GM23338 (cell line): Measurements from ENCODE around the gene MOK. TPM values are rescaled to one million over a fixed set of nuclear protein-coding genes. Genes with fewer than 3 reads are reported as not detected.

Source experiments
- ATAC-seq: fragments of 200-7000 bp; cut with Tn5 transposase; 3 replicates; pipeline ENCODE4 v1.9.1; 2020
- DNase-seq: peaks from one replicate; pipeline ENCODE4 v3.0.0-alpha.2; 2015; ENCODE audit warnings: low spot score
- H2AFZ ChIP-seq: fragments of 200-600 bp; sonication (generic); 2 replicates; pipeline ENCODE4 v1.8.0; 2016; ENCODE audit warnings: antibody characterized with exemption, mild to moderate bottlenecking, moderate library complexity
- H3F3A ChIP-seq: fragments of 200-600 bp; sonication (generic); replicated peaks from 2 replicates; pipeline ENCODE4 v1.8.0; 2017; ENCODE audit warnings: antibody characterized with exemption, mixed run types, low read depth
- H3K27ac ChIP-seq: fragments of 200-600 bp; sonication (generic); 2 replicates; pipeline ENCODE4 v1.6.1; 2016; ENCODE audit warnings: low read depth
- H3K27me3 ChIP-seq: fragments of 200-600 bp; sonication (generic); 2 replicates; pipeline ENCODE4 v1.8.0; 2016; ENCODE audit warnings: mild to moderate bottlenecking, mixed run types, moderate library complexity; ENCODE audit not compliant: insufficient read depth
- H3K36me3 ChIP-seq: fragments of 200-600 bp; sonication (generic); 2 replicates; pipeline ENCODE4 v1.8.0; 2016; ENCODE audit warnings: mild to moderate bottlenecking; ENCODE audit not compliant: insufficient read depth
- H3K4me1 ChIP-seq: fragments of 200-600 bp; sonication (generic); 2 replicates; pipeline ENCODE4 v1.8.0; 2016; ENCODE audit warnings: mild to moderate bottlenecking, moderate library complexity; ENCODE audit not compliant: insufficient read depth
- H3K4me2 ChIP-seq: fragments of 200-600 bp; sonication (generic); 2 replicates; pipeline ENCODE4 v1.7.1; 2017; ENCODE audit warnings: mixed run types
- H3K4me3 ChIP-seq: fragments of 200-600 bp; sonication (generic); 2 replicates; pipeline ENCODE4 v1.6.1; 2016; ENCODE audit warnings: mixed run types
- H3K79me2 ChIP-seq: fragments of 200-600 bp; sonication (generic); replicated peaks from 2 replicates; pipeline ENCODE4 v1.8.0; 2017; ENCODE audit warnings: mild to moderate bottlenecking; ENCODE audit not compliant: insufficient read depth
- H3K9me2 ChIP-seq: fragments of 200-600 bp; sonication (generic); 2 replicates; pipeline ENCODE4 v1.8.0; 2017; ENCODE audit not compliant: insufficient read depth
- H4K20me1 ChIP-seq: fragments of 200-600 bp; sonication (generic); replicated peaks from 2 replicates; pipeline ENCODE4 v1.8.0; 2017; ENCODE audit warnings: mild to moderate bottlenecking; ENCODE audit not compliant: insufficient read depth
- H3K27ac Mint-ChIP-seq: 2 replicates; pipeline ENCODE4 v1.8.0; 2020; ENCODE audit warnings: inconsistent platforms, mild to moderate bottlenecking, moderate library complexity, mixed read lengths
- H3K27me3 Mint-ChIP-seq: 3 replicates; pipeline ENCODE4 v1.8.0; 2022; ENCODE audit warnings: low read depth, mild to moderate bottlenecking, moderate library complexity, mixed read lengths, inconsistent platforms; ENCODE audit not compliant: insufficient read depth, poor library complexity
- H3K36me3 Mint-ChIP-seq: 3 replicates; pipeline ENCODE4 v1.8.0; 2021; ENCODE audit warnings: low read depth, mild to moderate bottlenecking, inconsistent platforms, moderate library complexity, mixed read lengths
- H3K4me1 Mint-ChIP-seq: 3 replicates; pipeline ENCODE4 v1.8.0; 2020; ENCODE audit warnings: mild to moderate bottlenecking, inconsistent platforms, mixed read lengths
- H3K4me3 Mint-ChIP-seq: 3 replicates; pipeline ENCODE4 v1.8.0; 2021; ENCODE audit warnings: moderate library complexity, mild to moderate bottlenecking, inconsistent platforms, mixed read lengths
- H3K9me3 Mint-ChIP-seq: 3 replicates; pipeline ENCODE4 v1.8.0; 2020; ENCODE audit warnings: moderate library complexity, mild to moderate bottlenecking, inconsistent platforms, mixed read lengths
- CREB1 ChIP-seq: fragments of 250-450 bp; sonication (Bioruptor Pico); IDR thresholded peaks from 2 replicates; pipeline ENCODE4 v1.5.0; 2020; ENCODE audit warnings: low read depth, mild to moderate bottlenecking, moderate library complexity
- CTCF ChIP-seq, 2 experiments: fragments of 200-600 bp in 1 of 2; sonication (generic) in 1 of 2; conservative IDR thresholded peaks; 2 replicates each; pipeline versions ENCODE4 v1.5.1 to v1.6.1; 2016 to 2017; ENCODE audit warnings: antibody characterized with exemption in 2 of 2, low read depth in 2 of 2, mild to moderate bottlenecking in 2 of 2, moderate library complexity in 1 of 2
- ETS1 ChIP-seq: IDR thresholded peaks from 2 replicates; pipeline ENCODE4 v1.6.1; 2016; ENCODE audit warnings: antibody characterized with exemption
- EZH2 ChIP-seq: fragments of 200-600 bp; sonication (generic); IDR thresholded peaks from one replicate; pipeline ENCODE4 v1.8.0; 2017; ENCODE audit warnings: antibody characterized with exemption, mild to moderate bottlenecking, low read depth; ENCODE audit not compliant: unreplicated experiment
- EZH2phosphoT487 ChIP-seq: fragments of 200-600 bp; sonication (generic); IDR thresholded peaks from one replicate; pipeline ENCODE4 v1.8.1; 2018; ENCODE audit warnings: antibody characterized with exemption; ENCODE audit not compliant: unreplicated experiment
- JUNB ChIP-seq: IDR thresholded peaks from one replicate; pipeline ENCODE4 v1.6.1; 2016; ENCODE audit warnings: antibody characterized with exemption; ENCODE audit not compliant: unreplicated experiment
- NANOG ChIP-seq: IDR thresholded peaks from 2 replicates; pipeline ENCODE4 v1.6.1; 2016; ENCODE audit warnings: antibody characterized with exemption, borderline replicate concordance
- POLR2AphosphoS5 ChIP-seq: IDR thresholded peaks from 2 replicates; pipeline ENCODE4 v1.6.1; 2016; ENCODE audit warnings: antibody characterized with exemption, low read depth
- REST ChIP-seq: IDR thresholded peaks from one replicate; pipeline ENCODE4 v1.6.1; 2018; ENCODE audit warnings: antibody characterized with exemption; ENCODE audit not compliant: unreplicated experiment
- STAT1 ChIP-seq: IDR thresholded peaks from one replicate; pipeline ENCODE4 v1.6.1; 2016; ENCODE audit warnings: antibody characterized with exemption; ENCODE audit not compliant: unreplicated experiment
- ZNF114 ChIP-seq: fragments of 250-450 bp; sonication (Bioruptor Pico); IDR thresholded peaks from 2 replicates; pipeline ENCODE4 v1.5.0; 2020; ENCODE audit warnings: mild to moderate bottlenecking, moderate library complexity
- ZNF331 ChIP-seq: fragments of 250-450 bp; sonication (Bioruptor Pico); IDR thresholded peaks from 2 replicates; pipeline ENCODE4 v1.5.0; 2020; ENCODE audit warnings: low read depth, mild to moderate bottlenecking, moderate library complexity
- ZNF462 ChIP-seq: fragments of 250-450 bp; sonication (Bioruptor Pico); IDR thresholded peaks from 2 replicates; pipeline ENCODE4 v1.5.0; 2020; ENCODE audit warnings: mild to moderate bottlenecking, moderate library complexity
- polyA plus RNA-seq: library from polyadenylated mRNA; unstranded; fragments of >200 nt; fragmentation: Nextera tagmentation; extraction: Ambion mirVana; gene quantifications from 2 replicates; pipeline ENCODE4 v1.2.1, GENCODE V29; 2016
- total RNA-seq: library from RNA; depleted of rRNA; stranded (reverse); fragments of >200 nt; shearing (Covaris generic); gene quantifications from 2 replicates; pipeline ENCODE4 v1.2.3, GENCODE V29; 2014

Gene MOK
- total and polyA plus RNA-seq, 2 experiments from 2014 or later = 3.1 TPM

- Mint-ChIP-seq H3K27me3 (peaks cover 6% of the 10 kb centered on the region), H3K36me3 (no peaks in the 10 kb centered on the region), H3K27ac (peak overlapping the region; percentile 66), H3K4me3 (no peak overlapping the region), H3K4me1 (peaks cover 43% of the 10 kb centered on the region), H3K9me3 (no peaks in the 10 kb centered on the region)
- no peaks in the 10 kb centered on the region for H3K27me3 ChIP-seq
- TF ChIP-seq ZNF331 (CRISPR knock-in tag) (no peak), CREB1 (CRISPR knock-in tag) (no peak), ZNF462 (no peak), EZH2phosphoT487 (no peak), POLR2AphosphoS5 (no peak), NANOG (no peak), REST (no peak), EZH2 (no peak), JUNB (no peak), CTCF (conservative IDR thresholded peaks at IDR 0.05; ENCODE audit: low read depth in 2 of 2) (no peak), ETS1 (no peak), STAT1 (no peak), ZNF114 (CRISPR knock-in tag) (no peak)
- no peak overlapping the region for H3K4me2 ChIP-seq
- no peaks in the 10 kb centered on the region for H3K9me2 ChIP-seq
- no peaks in the 10 kb centered on the region for H3K36me3 ChIP-seq
- peaks cover 97% of the 10 kb centered on the region for H3K79me2 ChIP-seq
- DNase-seq (no peak), ATAC-seq (no peak)
- H3K4me1 ChIP-seq = peaks cover 25% of the 10 kb centered on the region
- no peak overlapping the region for H3K4me3 ChIP-seq
- peaks cover 11% of the 10 kb centered on the region for H4K20me1 ChIP-seq
- no peak overlapping the region for H2AFZ ChIP-seq
- H3K27ac ChIP-seq = no peak overlapping the region
- no peaks in the 10 kb centered on the region for H3F3A ChIP-seq
Observed at GRCh38 chr14:102185360-102185759, 119.6 kb downstream of the MOK start.
